ENCODE measurements around the gene LIN7C.

Gene LIN7C

GRCh38 chr11:27528712-27529111 lies 22.1 kb upstream of the LIN7C start:
- ATAC-seq: no peak
- TF ChIP-seq ZNF565 (CRISPR knock-in tag; conservative IDR thresholded peaks at IDR 0.05; ENCODE audit: low read depth) (no peak), CSDC2 (CRISPR knock-in tag; IDR thresholded peaks at IDR 0.05) (no peak), ZFP30 (CRISPR knock-in tag; IDR thresholded peaks at IDR 0.05) (no peak), RARB (CRISPR knock-in tag; IDR thresholded peaks at IDR 0.05) (no peak), POU6F1 (CRISPR knock-in tag; IDR thresholded peaks at IDR 0.05; ENCODE audit: borderline replicate concordance, low read depth) (no peak), TCF4 (CRISPR knock-in tag; IDR thresholded peaks at IDR 0.05; ENCODE audit: borderline replicate concordance) (no peak), PPARA (CRISPR knock-in tag; IDR thresholded peaks at IDR 0.05; ENCODE audit: borderline replicate concordance) (no peak), ARNTL (CRISPR knock-in tag; IDR thresholded peaks at IDR 0.05; ENCODE audit: borderline replicate concordance, low read depth) (no peak), CREB5 (CRISPR knock-in tag; IDR thresholded peaks at IDR 0.05; ENCODE audit: low read depth) (no peak)

- TF ChIP-seq SNAI2 (CRISPR knock-in tag; IDR thresholded peaks at IDR 0.05) (no peak), ARNTL (CRISPR knock-in tag; IDR thresholded peaks at IDR 0.05; ENCODE audit: borderline replicate concordance, low read depth) (no peak), BACH2 (CRISPR knock-in tag; IDR thresholded peaks at IDR 0.05; ENCODE audit: borderline replicate concordance) (no peak), POU6F1 (CRISPR knock-in tag; IDR thresholded peaks at IDR 0.05; ENCODE audit: borderline replicate concordance, low read depth) (no peak), ZNF8 (CRISPR knock-in tag; IDR thresholded peaks at IDR 0.05) (no peak), ZC3H10 (CRISPR knock-in tag; IDR thresholded peaks at IDR 0.05) (no peak), ESRRG (CRISPR knock-in tag; IDR thresholded peaks at IDR 0.05) (no peak), TCF4 (CRISPR knock-in tag; IDR thresholded peaks at IDR 0.05; ENCODE audit: borderline replicate concordance) (no peak), ZNF565 (CRISPR knock-in tag; conservative IDR thresholded peaks at IDR 0.05; ENCODE audit: low read depth) (no peak), PATZ1 (CRISPR knock-in tag; IDR thresholded peaks at IDR 0.05; ENCODE audit: borderline replicate concordance) (no peak), GLIS3 (CRISPR knock-in tag; IDR thresholded peaks at IDR 0.05) (no peak), OSR1 (CRISPR knock-in tag; IDR thresholded peaks at IDR 0.05) (no peak), ZFP3 (CRISPR knock-in tag; IDR thresholded peaks at IDR 0.05) (no peak), TOX (CRISPR knock-in tag; IDR thresholded peaks at IDR 0.05; ENCODE audit: borderline replicate concordance) (no peak), ZNF70 (CRISPR knock-in tag; IDR thresholded peaks at IDR 0.05) (no peak), CSRNP3 (CRISPR knock-in tag; IDR thresholded peaks at IDR 0.05) (no peak), ISL1 (CRISPR knock-in tag; IDR thresholded peaks at IDR 0.05) (no peak), TSHZ2 (CRISPR knock-in tag; IDR thresholded peaks at IDR 0.05) (no peak), PPARA (CRISPR knock-in tag; IDR thresholded peaks at IDR 0.05; ENCODE audit: borderline replicate concordance) (no peak)
- ATAC-seq: no peak
Observed at GRCh38 chr11:27526535-27526934, 20.0 kb upstream of the LIN7C start.

All from SK-N-SH treated with all-trans-retinoic acid at 6 μM for 48 hours (cell line).